Fibroblast of mammary gland (primary cell): ENCODE results near the gene GLDC.

Source experiments
- DNase-seq: peaks from one replicate; pipeline ENCODE4 v3.0.0-alpha.2; 2010; ENCODE audit warnings: low read depth
- H3K4me3 ChIP-seq: 2 replicates; pipeline ENCODE4 v1.5.1; 2011; ENCODE audit warnings: low read depth, mild to moderate bottlenecking, low read length, moderate library complexity; ENCODE audit not compliant: control insufficient read depth
- CTCF ChIP-seq: conservative IDR thresholded peaks from 2 replicates; pipeline ENCODE4 v1.5.1; 2011; ENCODE audit warnings: low read depth, low read length, inconsistent platforms; ENCODE audit not compliant: control insufficient read depth, insufficient read depth

Gene GLDC

GRCh38 chr9:6488395-6488794 lies 157.1 kb downstream of the GLDC start:
- TF ChIP-seq CTCF: no peak
- DNase-seq: no peak
- H3K4me3 ChIP-seq: no peak overlapping the region

- no peak overlapping the region for H3K4me3 ChIP-seq
- no peak for DNase-seq
- TF ChIP-seq CTCF: no peak
Measured at GRCh38 chr9:6484210-6484609, 161.3 kb downstream of the GLDC start.
